Immature natural killer cell (primary cell): ENCODE measurements around the gene ZNF649. TPM values are rescaled to one million over a fixed set of nuclear protein-coding genes. Genes with fewer than 3 reads are reported as not detected.

Source experiments
- DNase-seq, 3 donors: peaks; one replicate each; pipeline ENCODE4 v3.0.0; 2022; ENCODE audit warnings: mixed read lengths in 1 of 3
- H3K27ac Mint-ChIP-seq, 6 donors: one replicate each; pipeline ENCODE4 v1.8.0; 2020; ENCODE audit warnings: mixed read lengths in 6 of 6, mild to moderate bottlenecking in 5 of 6, inconsistent platforms in 4 of 6, moderate library complexity in 3 of 6
- H3K27me3 Mint-ChIP-seq, 3 donors: one replicate each; pipeline ENCODE4 v1.8.0; 2020 to 2021; ENCODE audit warnings: low read depth in 3 of 3, mild to moderate bottlenecking in 3 of 3, mixed read lengths in 3 of 3, moderate library complexity in 3 of 3, inconsistent platforms in 1 of 3
- H3K36me3 Mint-ChIP-seq, 3 donors: one replicate each; pipeline ENCODE4 v1.8.0; 2020; ENCODE audit warnings: mixed read lengths in 3 of 3, inconsistent platforms in 2 of 3, mild to moderate bottlenecking in 2 of 3
- H3K4me1 Mint-ChIP-seq, 2 donors: one replicate each; pipeline ENCODE4 v1.8.0; 2020; ENCODE audit warnings: inconsistent platforms in 2 of 2, mild to moderate bottlenecking in 2 of 2, mixed read lengths in 2 of 2, moderate library complexity in 1 of 2
- H3K4me3 Mint-ChIP-seq, 5 donors: one replicate each; pipeline ENCODE4 v1.8.0; 2020; ENCODE audit warnings: mild to moderate bottlenecking in 5 of 5, mixed read lengths in 5 of 5, inconsistent platforms in 3 of 5, moderate library complexity in 3 of 5
- H3K9me3 Mint-ChIP-seq, 6 donors: one replicate each; pipeline ENCODE4 v1.8.0; 2020; ENCODE audit warnings: mild to moderate bottlenecking in 6 of 6, mixed read lengths in 6 of 6, inconsistent platforms in 4 of 6, moderate library complexity in 3 of 6
- polyA plus RNA-seq, 3 donors: library from polyadenylated mRNA; unstranded; fragments of 300-500 nt; fragmentation: Illumina TruSeq; gene quantifications; one replicate each; pipeline ENCODE4 v1.2.3, GENCODE V29; 2021

ZNF649 gene
- polyA plus RNA-seq, 3 donors from 2014 or later, result 6.8 to 12.2 (median 11.0) TPM

GRCh38 chr19:51861870-51862622, 42.8 kb downstream of the ZNF649 start:
- no peak overlapping the region for H3K4me3 Mint-ChIP-seq
- H3K27ac Mint-ChIP-seq, result no peak overlapping the region
- no peak for DNase-seq
- peaks cover 0 to 1% of the 10 kb centered on the region in 2 donors for H3K4me1 Mint-ChIP-seq
- H3K27me3 Mint-ChIP-seq, result peaks cover 0 to 3% (median 2%) of the 10 kb centered on the region in 3 donors
- peaks cover 61 to 99% (median 91%) of the 10 kb centered on the region in 6 donors for H3K9me3 Mint-ChIP-seq
- H3K36me3 Mint-ChIP-seq, result peaks cover 28 to 32% (median 31%) of the 10 kb centered on the region in 3 donors

Other genes starting within 250 kb of the ZNF649 start
- gene SPACA6, start 211.7 kb downstream of the ZNF649 start, polyA plus RNA-seq, result 1 to 10 TPM in 2 of 3 donors, not detected in 1; 2.3 to 2.4 TPM
- gene HAS1, start 181.0 kb downstream of the ZNF649 start, polyA plus RNA-seq, result not detected
- gene FPR1, start 153.1 kb downstream of the ZNF649 start, polyA plus RNA-seq, result 1 to 10 TPM; 1.8 to 6.9 (median 1.8) TPM
- gene FPR2, start 143.8 kb downstream of the ZNF649 start, polyA plus RNA-seq, result not detected
- not detected for gene FPR3, start 109.9 kb downstream of the ZNF649 start, polyA plus RNA-seq
- gene ZNF577, start 17.1 kb downstream of the ZNF649 start, polyA plus RNA-seq, result 1 to 10 TPM; 1.5 to 6.8 (median 4.0) TPM
- gene ZNF613, start 22.5 kb upstream of the ZNF649 start, polyA plus RNA-seq, result 1 to 10 TPM; 2.9 to 6.8 (median 5.8) TPM
- gene ZNF350, start 81.8 kb upstream of the ZNF649 start, polyA plus RNA-seq, result 10 to 100 TPM; 15.3 to 23.1 (median 22.6) TPM
- 1 to 10 TPM; 4.1 to 9.8 (median 8.9) TPM for gene ZNF615, start 103.2 kb upstream of the ZNF649 start, polyA plus RNA-seq
- 1 to 10 TPM; 5.2 to 6.7 (median 6.1) TPM for gene ZNF614, start 123.4 kb upstream of the ZNF649 start, polyA plus RNA-seq
- 1 to 10 TPM in 2 of 3 donors, under 1 TPM in 1; 0.31 to 9.2 (median 3.6) TPM for gene ZNF432, start 143.8 kb upstream of the ZNF649 start, polyA plus RNA-seq
- 1 to 10 TPM; 3.4 to 5.6 (median 4.9) TPM for gene ZNF841, start 190.7 kb upstream of the ZNF649 start, polyA plus RNA-seq
- 10 to 100 TPM in 1 of 3 donors, 1 to 10 TPM in 1, not detected in 1; 3.2 to 10.7 TPM for gene ZNF616, start 234.9 kb upstream of the ZNF649 start, polyA plus RNA-seq